HL-60 (cell line): ENCODE data around the gene HRH1.

Source experiments
- DNase-seq, 2 experiments: peaks; one replicate each; pipeline ENCODE4 v3.0.0-alpha.2; 2010 to 2020; ENCODE audit warnings: low read depth in 1 of 2, low spot score in 1 of 2
- H3K27ac ChIP-seq: fragments of 250-450 bp; sonication (Bioruptor Pico); replicated peaks from 2 replicates; pipeline ENCODE4 v1.5.1; 2020; ENCODE audit warnings: mild to moderate bottlenecking, moderate library complexity
- H3K27me3 ChIP-seq: fragments of 250-450 bp; sonication (Bioruptor Pico); 2 replicates; pipeline ENCODE4 v1.5.1; 2021; ENCODE audit warnings: mild to moderate bottlenecking, moderate library complexity; ENCODE audit not compliant: insufficient read depth, poor library complexity, severe bottlenecking
- H3K4me3 ChIP-seq: replicated peaks from 2 replicates; pipeline ENCODE4 v1.5.1; 2011; ENCODE audit warnings: mild to moderate bottlenecking, control low read depth, low read length; ENCODE audit not compliant: insufficient read depth
- CTCF ChIP-seq: IDR thresholded peaks from one replicate; pipeline ENCODE4 v1.5.1; 2011; ENCODE audit warnings: low read length, control low read depth, inconsistent platforms; ENCODE audit not compliant: insufficient read depth
- GABPA ChIP-seq: IDR thresholded peaks from 2 replicates; pipeline ENCODE4 v1.6.1; 2012; ENCODE audit warnings: low read depth
- POLR2AphosphoS5 ChIP-seq: IDR thresholded peaks from 2 replicates; pipeline ENCODE4 v1.6.1; 2012; ENCODE audit warnings: low read depth
- REST ChIP-seq: IDR thresholded peaks from 2 replicates; pipeline ENCODE4 v1.6.1; 2012; ENCODE audit warnings: low read depth; ENCODE audit not compliant: insufficient replicate concordance
- SPI1 ChIP-seq: IDR thresholded peaks from 2 replicates; pipeline ENCODE4 v1.6.1; 2012; ENCODE audit warnings: low read depth, mild to moderate bottlenecking, borderline replicate concordance

HRH1 gene

GRCh38 chr3:11245276-11245675 lies 91.0 kb downstream of the HRH1 start:
- H3K27ac ChIP-seq = no peak overlapping the region
- no peak for TF ChIP-seq POLR2AphosphoS5
- no peak for TF ChIP-seq SPI1
- TF ChIP-seq REST = no peak
- no peak for TF ChIP-seq GABPA
- no peak for DNase-seq
- no peak overlapping the region for H3K4me3 ChIP-seq
- H3K27me3 ChIP-seq = no peaks in the 10 kb centered on the region

- no peak for DNase-seq
- H3K4me3 ChIP-seq = no peak overlapping the region
- H3K27ac ChIP-seq = no peak overlapping the region
- H3K27me3 ChIP-seq = no peaks in the 10 kb centered on the region
- TF ChIP-seq POLR2AphosphoS5 (no peak), GABPA (no peak), CTCF (no peak), REST (no peak), SPI1 (no peak)
Measured at GRCh38 chr3:11245827-11246662, 91.8 kb downstream of the HRH1 start.

GRCh38 chr3:11246663-11246970 lies 92.3 kb downstream of the HRH1 start:
- no peak for DNase-seq
- no peak for TF ChIP-seq SPI1
- TF ChIP-seq CTCF = no peak
- no peak for TF ChIP-seq GABPA
- TF ChIP-seq POLR2AphosphoS5 = no peak
- TF ChIP-seq REST = no peak
- H3K27ac ChIP-seq = no peak overlapping the region
- H3K27me3 ChIP-seq = no peaks in the 10 kb centered on the region
- H3K4me3 ChIP-seq = no peak overlapping the region
